Measurements from ENCODE around the gene OR6J1.
"Not testable (repeated sequence)": the region's sequence is repeated elsewhere in the genome, so short reads cannot be mapped to it uniquely, and the experiment has no call there.

DNA sequence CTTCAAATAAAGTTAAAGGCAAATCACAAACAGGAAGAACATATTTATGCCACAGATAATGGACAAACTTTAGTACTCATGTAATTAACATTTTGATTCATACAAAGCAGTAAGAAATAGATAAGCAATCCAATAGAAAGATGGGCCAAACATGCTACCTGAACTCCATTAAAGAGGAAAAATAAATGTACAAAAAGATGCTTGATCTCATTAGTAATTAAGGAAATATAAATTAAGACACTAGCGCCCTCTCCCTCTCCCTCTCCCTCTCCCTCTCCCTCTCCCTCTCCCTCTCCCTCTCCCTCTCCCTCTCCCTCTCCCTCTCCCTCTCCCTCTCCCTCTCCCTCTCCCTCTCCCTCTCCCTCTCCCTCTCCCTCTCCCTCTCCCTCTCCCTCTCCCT lies 8.2 kb downstream of the OR6J1 start:
- TF ChIP-seq ZNF274 (IDR thresholded peaks at IDR 0.05; ENCODE audit: low read depth, low read length); SUZ12 (IDR thresholded peaks at IDR 0.05; ENCODE audit: extremely low read depth, insufficient read depth, insufficient read length): not testable (repeated sequence)
